HG02884 (cell line): ENCODE measurements around the gene PHF12.

Source experiments
- ATAC-seq: cut with Tn5 transposase; IDR thresholded peaks from one replicate; pipeline ENCODE4 v1.9.1; 2021; ENCODE audit warnings: mild to moderate bottlenecking, moderate library complexity; ENCODE audit not compliant: unreplicated experiment

The PHF12 gene

DNA sequence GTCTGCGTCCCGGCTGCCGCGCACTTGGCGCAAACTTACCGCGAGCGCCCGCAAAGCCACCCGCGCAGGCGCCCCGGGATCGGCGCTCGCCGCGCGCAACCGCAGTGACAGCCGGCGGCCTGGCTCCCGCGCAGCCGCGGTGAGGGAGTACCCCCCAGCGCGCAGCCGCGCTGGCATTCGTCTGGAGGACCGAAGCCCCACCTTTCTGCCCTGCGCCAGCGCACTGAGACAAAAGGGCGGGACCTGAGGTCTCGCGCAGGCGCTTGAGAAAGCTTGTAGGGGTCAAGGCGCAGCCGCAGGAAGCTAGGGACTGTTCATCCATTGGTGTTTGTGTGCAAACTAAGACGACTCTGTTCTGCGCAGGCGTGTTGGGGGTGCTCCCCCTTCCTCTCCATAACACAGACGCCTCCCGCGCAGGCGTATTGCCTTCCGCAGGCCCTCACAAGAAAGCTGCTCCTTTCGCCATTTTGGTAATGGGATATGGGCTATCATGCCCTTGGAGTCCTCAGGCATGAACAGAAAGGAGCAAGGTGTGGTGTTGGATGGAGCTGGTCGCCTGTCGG lies at the start of gene PHF12:
Gene PHF12, minus strand, starts transcription at position 91 of the 563 bp plus-strand sequence. CDS start 558 bp downstream, outside the sequence.
- peak; percentile 51 for ATAC-seq

DNA sequence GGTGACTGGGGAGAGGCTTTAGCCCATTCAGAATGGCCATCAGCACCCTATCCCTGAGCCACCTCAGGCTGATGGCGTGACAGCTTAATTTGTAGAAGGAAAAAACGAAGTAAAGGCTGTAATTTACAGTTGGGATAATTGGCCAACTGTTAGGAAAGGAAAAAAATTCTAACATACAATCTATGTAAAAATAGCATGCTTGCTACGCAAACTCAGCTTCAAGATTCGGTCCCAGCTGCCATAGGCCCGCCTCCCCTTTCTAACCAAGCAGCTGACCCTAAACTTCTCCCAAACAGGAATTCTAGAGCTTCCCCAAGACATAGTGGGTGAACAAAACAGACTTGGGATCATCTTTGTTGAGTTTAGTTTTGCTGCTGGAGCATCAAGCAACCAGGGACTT lies 49.7 kb upstream of the PHF12 start:
- ATAC-seq = no peak

DNA sequence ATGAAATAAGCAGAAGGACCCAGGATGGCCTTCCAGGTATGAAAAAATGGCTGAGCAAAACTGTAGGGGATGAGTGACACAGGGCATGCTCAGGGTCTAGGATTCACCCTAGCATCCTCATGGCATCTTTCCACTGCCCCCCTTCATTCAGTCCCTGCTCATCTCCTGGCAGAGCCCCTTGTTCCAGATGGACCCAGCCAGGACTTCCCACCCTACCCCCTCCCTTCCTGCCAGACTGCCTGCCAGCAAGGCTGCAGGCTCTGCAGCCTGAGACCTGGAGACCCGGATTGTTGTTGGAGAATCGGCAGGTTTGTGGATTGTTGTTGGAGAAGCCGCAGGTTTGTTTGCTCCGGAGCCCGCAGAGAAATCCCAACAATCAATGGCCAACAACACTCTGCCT lies 47.9 kb upstream of the PHF12 start:
- ATAC-seq = no peak

GRCh38 chr17:28997806-28998205 lies 46.5 kb upstream of the PHF12 start:
- ATAC-seq = no peak

DNA sequence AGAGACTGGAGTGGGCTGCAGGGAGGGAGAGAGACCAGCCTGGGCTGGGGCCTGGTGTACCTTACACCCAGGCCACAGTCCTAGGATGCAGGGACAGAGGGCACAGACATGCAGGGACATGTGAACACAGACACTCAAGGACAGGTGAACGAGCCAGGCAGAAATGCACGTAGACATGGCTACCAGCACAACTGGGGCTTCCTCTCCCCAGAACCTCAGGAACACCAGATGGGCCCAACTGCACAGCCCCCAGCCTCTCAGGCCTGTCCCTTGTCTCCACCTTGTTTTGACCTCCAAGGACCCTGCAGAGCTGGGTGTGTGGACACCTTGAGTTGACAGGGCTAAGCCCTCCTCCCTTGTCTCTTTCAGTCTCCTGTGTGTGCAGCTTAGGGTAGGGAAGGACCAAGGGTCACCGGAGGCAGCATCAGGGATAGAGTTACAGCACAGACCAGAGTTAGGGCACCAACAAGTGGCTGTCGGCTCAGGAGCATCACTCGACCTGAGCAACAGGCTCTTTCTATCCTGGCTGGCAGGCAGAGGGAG lies 45.3 kb upstream of the PHF12 start:
- no peak for ATAC-seq

DNA sequence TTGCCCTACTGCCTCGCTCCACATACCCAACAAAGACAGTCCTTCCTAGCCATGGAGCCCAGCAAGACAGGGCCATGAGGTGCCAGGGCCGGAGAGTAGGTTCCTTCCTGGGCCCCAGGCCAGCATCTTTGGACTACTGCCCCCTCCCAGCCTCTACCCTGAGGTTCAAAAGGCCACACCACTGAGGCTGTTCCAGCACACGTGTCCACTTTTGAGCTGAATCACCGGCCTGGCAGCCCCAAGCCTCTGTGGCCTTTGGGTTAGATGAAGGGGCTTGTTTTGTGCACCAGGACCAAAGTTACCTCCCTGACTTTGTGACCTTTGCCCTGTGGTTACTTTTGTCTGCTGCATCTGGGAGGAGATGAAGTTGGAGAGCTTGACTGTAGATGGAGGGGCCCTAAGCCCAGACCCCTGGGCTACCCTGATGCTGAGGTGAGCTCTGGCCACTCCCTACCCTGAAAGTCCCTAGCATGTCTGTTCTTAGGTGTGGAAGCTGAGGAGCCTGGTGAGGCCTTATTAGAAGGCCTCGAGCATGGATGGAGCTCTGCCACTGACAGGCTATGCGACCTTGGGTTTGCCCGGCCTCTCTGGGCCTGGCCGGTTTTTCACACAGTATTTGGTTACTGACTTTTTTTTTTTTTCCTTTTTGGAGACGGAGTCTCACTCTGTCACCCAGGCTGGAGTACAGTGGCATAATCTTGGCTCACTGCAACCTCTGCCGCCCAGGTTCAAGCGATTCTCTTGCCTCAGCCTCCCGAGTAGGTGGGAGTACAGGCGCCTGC lies 42.5 kb upstream of the PHF12 start:
- no peak for ATAC-seq

DNA sequence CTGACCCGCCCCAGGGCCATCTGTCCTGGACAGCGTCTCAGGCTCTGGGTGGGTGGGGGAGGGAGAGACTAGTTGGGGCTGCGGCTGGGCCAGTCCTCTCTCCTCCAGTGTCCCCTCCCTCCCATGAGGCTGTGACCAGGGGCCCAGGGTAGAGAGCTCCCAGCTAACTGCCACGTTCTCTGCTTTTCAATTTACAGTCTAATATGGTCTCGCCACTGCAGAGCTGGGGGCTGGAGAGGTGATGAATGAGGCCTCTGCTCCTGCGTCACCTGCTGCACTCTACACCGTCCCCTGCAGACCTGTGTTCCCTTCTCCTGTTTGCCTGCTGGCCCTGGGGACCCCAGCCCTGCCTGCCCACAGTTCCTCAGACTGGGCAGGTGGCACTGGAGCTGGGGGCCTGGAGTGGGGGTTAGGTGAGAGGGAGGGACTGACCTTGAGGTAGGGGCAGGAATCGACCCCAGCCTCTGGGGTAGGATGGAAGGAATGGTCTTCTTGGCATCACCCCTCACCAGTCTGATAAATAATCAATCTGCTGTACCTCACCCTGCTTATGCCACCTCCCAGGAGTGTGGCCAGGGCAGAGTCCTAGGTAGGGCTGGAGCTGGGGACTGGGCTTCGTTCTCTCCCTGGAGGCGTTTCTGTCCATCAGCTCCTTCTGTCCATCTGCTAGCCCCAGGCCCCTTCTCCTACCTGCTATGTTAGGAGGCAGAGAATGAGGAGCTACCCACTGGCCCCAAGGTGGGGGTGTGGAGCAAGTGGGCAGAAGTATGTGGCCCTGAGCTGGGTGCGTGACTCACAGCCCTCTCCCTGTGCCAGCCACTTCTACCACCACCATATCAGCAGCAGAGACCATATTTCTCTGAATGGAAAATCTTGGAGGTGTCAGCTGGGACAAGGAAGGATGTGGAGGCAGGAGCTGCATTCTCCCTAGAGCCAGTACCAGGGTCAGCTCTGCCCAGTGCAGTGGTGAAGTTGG lies 41.6 kb upstream of the PHF12 start:
- no peak for ATAC-seq

DNA sequence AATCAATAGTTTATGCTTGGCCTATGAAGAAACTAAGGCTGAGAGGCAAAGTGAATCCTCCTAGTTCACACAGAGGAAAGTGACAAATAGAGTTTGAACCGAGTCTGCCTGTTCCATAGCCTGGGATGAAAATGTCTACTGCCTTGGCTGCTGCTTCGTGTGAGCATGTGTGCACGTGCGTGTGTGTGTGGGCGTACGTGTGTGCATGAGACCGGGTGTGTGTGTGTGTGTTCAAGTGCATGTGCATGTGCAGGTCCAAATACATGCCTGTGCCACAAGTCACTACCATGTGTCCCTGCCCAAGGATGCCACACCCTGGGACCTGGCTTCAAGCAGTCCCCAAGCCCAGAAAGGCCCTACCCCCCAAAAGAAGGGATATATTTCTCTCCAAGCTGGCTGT lies 40.9 kb upstream of the PHF12 start:
- ATAC-seq = no peak

DNA sequence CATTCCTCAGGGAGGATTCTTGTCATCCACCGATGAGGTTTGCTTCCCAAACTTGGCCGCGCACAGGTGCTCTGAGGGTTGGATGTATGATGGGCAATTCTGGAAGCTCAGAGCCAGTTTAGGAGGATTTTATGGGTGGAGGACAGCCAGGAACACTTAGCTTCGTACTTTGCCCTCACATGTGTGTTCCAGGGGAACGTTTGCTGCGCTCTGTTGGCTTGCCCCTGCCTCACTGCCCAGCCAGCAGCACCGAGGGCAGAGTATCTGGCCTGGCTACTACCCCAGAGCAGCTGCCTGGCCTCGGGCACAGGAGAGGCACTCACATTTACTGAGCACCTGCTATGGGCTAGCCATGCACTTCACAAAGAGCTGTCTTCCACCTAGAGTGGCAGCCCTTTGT lies 40.5 kb upstream of the PHF12 start:
- no peak for ATAC-seq

DNA sequence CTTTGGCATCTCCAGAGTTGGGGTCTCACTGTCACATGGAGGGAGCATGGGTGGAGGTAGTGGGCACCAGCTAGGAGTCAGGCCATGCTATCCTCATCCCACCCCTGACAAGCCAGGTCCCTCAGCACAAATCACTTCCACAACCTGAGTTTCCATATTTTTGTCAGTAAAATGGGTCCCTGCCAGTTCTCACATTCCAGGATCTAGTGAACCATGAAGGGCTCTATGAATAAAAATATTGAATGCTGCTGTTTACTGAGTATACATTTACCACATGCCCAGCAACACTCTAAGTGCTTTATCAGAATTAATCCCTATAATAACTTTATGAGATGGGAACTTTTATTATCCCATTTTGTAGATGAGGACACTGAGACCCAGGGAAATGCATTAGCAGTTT lies 37.7 kb upstream of the PHF12 start:
- ATAC-seq = no peak

DNA sequence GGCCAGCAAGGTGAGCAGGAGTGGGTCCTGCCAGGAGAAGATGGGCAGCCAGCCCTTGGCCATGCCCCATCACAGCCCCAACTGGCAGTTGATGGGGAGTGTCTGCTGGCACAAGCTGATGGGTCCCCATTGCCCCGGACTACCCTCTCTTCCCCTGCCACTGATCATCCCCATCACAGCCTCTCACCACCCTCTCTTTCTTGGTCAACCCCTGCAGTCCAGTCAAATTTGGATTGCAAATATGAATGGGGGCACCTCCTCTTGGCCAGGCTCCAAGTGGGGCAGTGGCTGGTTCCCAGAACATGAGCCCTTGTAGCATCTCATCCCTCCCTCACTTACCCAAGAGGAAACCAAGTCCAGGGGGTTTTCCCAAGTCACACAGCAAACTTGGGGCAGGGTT lies 37.2 kb upstream of the PHF12 start:
- no peak for ATAC-seq

DNA sequence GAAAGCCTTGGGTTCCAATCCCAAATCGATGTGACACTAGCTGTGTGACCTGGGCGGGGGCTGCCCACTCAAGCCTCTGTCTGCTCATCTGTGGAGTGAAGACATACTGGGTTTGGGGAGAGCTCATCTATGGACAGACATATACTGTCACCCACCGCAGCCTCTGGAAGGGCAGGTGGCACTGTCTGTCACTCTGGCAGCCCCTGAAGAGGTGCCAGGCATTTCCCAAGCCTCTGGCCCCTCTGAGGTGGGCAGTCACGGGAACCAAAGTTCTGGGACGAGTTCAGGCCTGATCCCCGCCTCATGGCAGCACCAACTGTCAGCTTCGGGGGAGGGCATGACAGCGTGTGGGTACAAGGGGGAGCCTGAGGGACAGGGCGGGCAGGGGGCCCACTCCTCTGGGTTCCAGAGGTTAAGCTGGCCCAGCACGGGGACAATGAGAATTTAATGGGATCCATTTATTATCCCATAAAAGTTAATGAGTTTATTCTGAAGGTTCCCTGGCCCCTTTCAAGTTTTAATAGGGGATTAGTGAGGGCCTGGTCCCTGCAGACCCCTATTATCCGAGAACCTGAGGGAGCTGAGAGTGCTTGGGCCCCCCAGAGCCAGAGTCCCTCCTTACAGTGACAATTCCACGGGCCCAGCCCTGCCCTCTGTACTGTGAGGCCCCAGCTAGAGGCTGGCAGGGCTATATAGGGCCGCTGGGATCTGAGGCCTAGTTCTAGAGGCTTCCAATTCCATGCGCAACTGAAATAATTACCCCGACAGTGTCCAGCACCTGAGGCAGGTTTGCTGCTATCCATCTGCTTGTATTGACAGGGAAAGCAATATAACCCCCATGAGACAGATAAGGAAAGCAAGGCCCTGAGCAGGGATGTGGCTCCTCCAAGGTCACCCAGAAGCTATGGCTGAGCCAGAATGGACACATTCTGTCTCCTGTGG lies 35.7 kb upstream of the PHF12 start:
- no peak for ATAC-seq

DNA sequence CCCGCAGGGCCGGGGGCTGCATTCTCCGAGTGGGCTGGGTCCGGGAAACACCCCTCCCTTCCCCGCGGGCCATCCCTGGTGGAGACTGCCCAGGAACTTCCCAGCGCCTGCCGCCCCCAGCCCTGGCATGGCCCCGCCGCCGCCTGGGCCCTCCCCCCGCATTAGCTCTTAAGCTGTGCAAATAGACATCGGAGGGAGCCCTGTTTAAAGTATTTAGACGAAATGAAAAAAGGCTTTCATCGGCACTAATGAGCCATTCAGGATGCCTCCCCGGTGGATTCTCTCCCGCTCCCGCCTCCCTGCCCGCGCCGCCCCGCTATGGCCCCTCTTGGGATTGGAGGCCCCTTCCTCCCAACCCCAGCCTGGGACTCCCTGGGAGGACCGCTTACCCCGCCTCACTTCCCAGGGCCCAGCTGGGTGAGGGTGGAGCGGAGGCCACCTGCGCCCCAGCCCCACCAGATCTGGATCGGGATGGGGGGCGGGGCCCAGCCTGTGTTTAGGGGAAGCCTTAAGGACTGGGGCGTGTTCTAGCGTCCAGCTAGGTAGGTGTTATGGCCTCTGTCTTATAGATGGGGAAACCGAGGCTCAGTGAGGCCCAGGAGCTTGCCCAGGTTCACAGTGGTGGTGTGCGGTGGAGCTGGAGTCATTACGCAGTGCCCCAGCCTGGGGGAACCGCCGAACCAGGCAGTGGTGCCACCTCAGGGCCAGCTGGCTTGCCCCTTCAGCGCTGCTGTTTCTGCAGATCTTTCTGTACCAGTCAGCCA lies 34.8 kb upstream of the PHF12 start:
- no peak for ATAC-seq

DNA sequence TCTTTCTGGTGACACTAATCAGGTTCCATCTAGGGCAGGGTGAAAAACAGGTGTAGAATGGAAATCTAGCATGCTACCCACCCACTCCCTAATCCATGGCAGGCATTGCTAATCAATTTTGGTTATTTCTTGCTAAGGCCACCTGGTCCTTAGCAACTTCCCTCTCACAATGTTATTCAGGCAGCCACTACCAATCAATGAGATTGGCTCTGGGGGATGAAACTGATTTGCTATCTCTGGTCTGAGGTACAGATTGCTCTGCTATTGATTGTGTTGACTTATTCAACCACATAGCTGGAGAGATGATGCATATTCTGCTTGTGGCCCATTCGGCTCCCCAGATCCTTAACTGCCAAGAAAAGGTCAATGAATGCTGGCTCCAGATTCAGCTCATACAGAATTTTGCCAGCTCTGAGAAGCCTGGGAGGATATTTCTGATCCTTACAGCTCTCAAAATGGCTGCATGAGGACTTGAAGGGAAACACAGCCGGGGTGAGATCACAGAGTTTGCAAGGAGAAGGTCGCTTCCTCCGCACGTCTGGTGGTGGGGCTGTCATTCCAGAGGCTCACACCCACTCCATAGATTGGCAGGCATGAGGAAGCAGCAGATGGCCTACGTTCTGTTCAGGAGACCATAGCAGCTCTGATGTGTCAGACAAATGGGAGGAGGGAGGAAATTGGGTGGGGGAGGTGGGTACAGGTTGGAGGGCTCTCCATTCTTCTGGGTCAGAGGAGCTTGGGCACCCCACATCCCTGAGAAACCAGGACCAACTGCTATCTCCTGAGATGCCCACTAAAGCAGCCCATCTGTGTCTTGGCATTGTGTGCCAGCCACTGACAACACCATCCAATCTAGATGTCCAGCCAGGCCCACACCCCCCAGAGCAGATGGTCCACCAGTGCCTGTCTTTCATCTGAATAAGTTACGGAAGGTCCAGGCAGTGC lies 32.2 kb upstream of the PHF12 start:
- no peak for ATAC-seq

GRCh38 chr17:28982131-28982793 lies 30.9 kb upstream of the PHF12 start:
- ATAC-seq = no peak

- no peak for ATAC-seq
Measured at GRCh38 chr17:28978356-28978964, 27.1 kb upstream of the PHF12 start.

DNA sequence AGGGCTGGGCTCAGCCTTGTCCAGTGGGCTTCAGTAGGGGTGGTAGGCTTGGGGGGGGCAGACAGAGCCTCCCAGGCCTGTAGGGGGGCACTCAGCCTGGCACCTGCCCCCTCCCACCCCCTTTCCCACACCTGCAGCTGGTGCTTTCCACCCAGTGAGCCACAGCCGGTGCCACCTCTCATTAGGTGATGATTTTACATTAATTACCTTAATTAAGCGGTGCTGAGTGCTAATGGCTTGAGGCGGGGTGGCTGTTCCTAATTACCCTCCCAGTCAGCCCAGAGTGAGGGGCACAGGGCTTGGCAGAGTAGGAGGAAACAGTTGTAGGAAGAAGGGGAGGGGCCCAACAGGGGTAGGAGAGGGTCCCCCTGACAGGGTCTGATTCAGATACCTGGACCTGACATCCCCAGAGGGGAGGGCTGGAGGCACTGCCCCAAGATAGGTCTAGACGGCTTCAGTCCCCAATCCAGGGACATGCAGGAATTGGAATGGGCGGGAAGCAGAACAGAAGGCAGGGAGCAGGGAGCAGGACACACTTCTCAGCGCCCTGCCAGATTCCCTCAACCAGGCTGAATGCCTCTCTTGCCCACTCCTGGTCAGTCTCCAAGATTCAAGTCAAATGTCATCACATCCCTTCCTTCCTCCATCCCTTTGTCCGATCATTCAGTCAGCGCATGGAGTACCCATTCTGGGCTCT lies 26.5 kb upstream of the PHF12 start:
- no peak for ATAC-seq
